GM18526 (cell line): ENCODE measurements around the gene MSL2.

Experiments used
- POLR2A ChIP-seq: IDR thresholded peaks from 3 replicates; pipeline ENCODE4 v1.6.1; 2011; ENCODE audit not compliant: insufficient read length; ENCODE audit errors: extremely low read depth

MSL2 gene

GRCh38 chr3:136196064-136196400 lies at the start of gene MSL2:
TSS of gene MSL2 (minus strand) at chr3:136196335. CDS start at chr3:136195113, 1,222 bp downstream.
- peak; percentile 66 for TF ChIP-seq POLR2A

- no peak for TF ChIP-seq POLR2A
These were observed 49.6 kb upstream of the MSL2 start for GRCh38 chr3:136245691-136246090.

GRCh38 chr3:136239094-136239493 lies 43.0 kb upstream of the MSL2 start:
- TF ChIP-seq POLR2A = no peak

GRCh38 chr3:136237961-136238649 lies 42.0 kb upstream of the MSL2 start:
- no peak for TF ChIP-seq POLR2A

- no peak for TF ChIP-seq POLR2A
These were observed 41.0 kb upstream of the MSL2 start for GRCh38 chr3:136237103-136237502.

GRCh38 chr3:136236109-136236508 lies 40.0 kb upstream of the MSL2 start:
- no peak for TF ChIP-seq POLR2A

- no peak for TF ChIP-seq POLR2A
These were observed 39.4 kb upstream of the MSL2 start for GRCh38 chr3:136235545-136235944.

- no peak for TF ChIP-seq POLR2A
These were observed 36.3 kb upstream of the MSL2 start for GRCh38 chr3:136232413-136232812.

- TF ChIP-seq POLR2A = no peak
These were observed 15.4 kb upstream of the MSL2 start for GRCh38 chr3:136211547-136211946.

- no peak for TF ChIP-seq POLR2A
These were observed 13.8 kb upstream of the MSL2 start for GRCh38 chr3:136209921-136210320.

GRCh38 chr3:136207489-136208115 lies 11.5 kb upstream of the MSL2 start:
- no peak for TF ChIP-seq POLR2A

GRCh38 chr3:136197159-136197793 lies 1.1 kb upstream of the MSL2 start:
- no peak for TF ChIP-seq POLR2A

GRCh38 chr3:136196401-136197158 lies 445 bp upstream of the MSL2 start:
- TF ChIP-seq POLR2A = peak; percentile 58

GRCh38 chr3:136195258-136196063 lies 674 bp downstream of the MSL2 start:
- TF ChIP-seq POLR2A = peak; percentile 52
